Brain microvascular endothelial cell (primary cell): ENCODE data around the gene MDN1.

Source experiments
- DNase-seq: peaks from one replicate; pipeline ENCODE4 v3.0.0-alpha.2; 2020
- H3K27ac ChIP-seq: fragments of 250-450 bp; sonication (Bioruptor Pico); 2 replicates; pipeline ENCODE4 v1.5.1; 2020; ENCODE audit warnings: mild to moderate bottlenecking, moderate library complexity
- H3K27me3 ChIP-seq: fragments of 250-450 bp; sonication (Bioruptor Pico); replicated peaks from 2 replicates; pipeline ENCODE4 v1.5.1; 2020; ENCODE audit warnings: mild to moderate bottlenecking
- H3K36me3 ChIP-seq: fragments of 250-450 bp; sonication (Bioruptor Pico); replicated peaks from 2 replicates; pipeline ENCODE4 v1.5.1; 2020; ENCODE audit warnings: mild to moderate bottlenecking
- H3K4me3 ChIP-seq: 2 replicates; pipeline ENCODE4 v1.5.1; 2011; ENCODE audit warnings: low read depth, mild to moderate bottlenecking, control low read depth, low read length, moderate library complexity
- in situ Hi-C: cut with HindIII; loops from 2 replicates; pipeline ENCODE4 v1.10.0; 2017; ENCODE audit warnings: low sequenced_read_pairs, low pct_ligation_motif_present
- TF ChIP-seq, protein P1 (sequence below): IDR thresholded peaks from 2 replicates; pipeline ENCODE4 v1.5.1; 2011; ENCODE audit warnings: low read depth, mild to moderate bottlenecking, moderate library complexity, low read length, control low read depth, inconsistent platforms; ENCODE audit errors: missing control alignments

The MDN1 gene

GRCh38 chr6:89694428-89694827, 125.2 kb downstream of the MDN1 start:
- Histone ChIP-seq H3K4me3 (no peak overlapping the region), H3K27me3 (no peaks in the 10 kb centered on the region), H3K36me3 (peaks cover 40% of the 10 kb centered on the region), H3K27ac (no peak overlapping the region)
- DNase-seq, result no peak
- in situ Hi-C loops, result no loop called here
- TF ChIP-seq, protein P1, sequence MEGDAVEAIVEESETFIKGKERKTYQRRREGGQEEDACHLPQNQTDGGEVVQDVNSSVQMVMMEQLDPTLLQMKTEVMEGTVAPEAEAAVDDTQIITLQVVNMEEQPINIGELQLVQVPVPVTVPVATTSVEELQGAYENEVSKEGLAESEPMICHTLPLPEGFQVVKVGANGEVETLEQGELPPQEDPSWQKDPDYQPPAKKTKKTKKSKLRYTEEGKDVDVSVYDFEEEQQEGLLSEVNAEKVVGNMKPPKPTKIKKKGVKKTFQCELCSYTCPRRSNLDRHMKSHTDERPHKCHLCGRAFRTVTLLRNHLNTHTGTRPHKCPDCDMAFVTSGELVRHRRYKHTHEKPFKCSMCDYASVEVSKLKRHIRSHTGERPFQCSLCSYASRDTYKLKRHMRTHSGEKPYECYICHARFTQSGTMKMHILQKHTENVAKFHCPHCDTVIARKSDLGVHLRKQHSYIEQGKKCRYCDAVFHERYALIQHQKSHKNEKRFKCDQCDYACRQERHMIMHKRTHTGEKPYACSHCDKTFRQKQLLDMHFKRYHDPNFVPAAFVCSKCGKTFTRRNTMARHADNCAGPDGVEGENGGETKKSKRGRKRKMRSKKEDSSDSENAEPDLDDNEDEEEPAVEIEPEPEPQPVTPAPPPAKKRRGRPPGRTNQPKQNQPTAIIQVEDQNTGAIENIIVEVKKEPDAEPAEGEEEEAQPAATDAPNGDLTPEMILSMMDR, result no peak

- in situ Hi-C loops, result no loop called here
- peaks cover 51% of the 10 kb centered on the region for H3K36me3 ChIP-seq
- TF ChIP-seq, protein P1, result no peak
Observed at GRCh38 chr6:89693207-89693606, 126.4 kb downstream of the MDN1 start.

DNA sequence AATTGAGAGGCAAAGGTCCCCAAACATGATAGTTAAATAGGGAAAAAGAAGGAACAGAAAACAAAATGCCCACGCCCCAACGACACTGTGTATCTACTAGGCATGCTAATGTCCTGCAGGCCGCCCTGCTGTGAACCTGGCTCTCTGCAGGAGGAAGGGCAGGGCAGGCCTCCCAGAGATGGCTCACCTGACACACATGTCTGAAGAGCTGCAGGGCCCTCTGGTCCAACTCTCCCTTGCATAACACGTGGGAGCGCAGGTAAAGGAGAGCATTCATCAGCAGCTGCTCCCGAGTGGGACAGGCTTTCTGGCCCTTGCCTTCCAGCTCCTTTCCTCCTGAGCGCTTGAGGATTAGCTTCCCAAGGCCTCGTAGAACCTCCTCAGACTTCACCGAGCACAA, 127.3 kb downstream of the MDN1 start:
- Histone ChIP-seq H3K27me3 (no peaks in the 10 kb centered on the region), H3K27ac (no peak overlapping the region), H3K36me3 (peaks cover 55% of the 10 kb centered on the region), H3K4me3 (no peak overlapping the region)
- DNase-seq, result no peak
- in situ Hi-C loops, result no loop called here
- TF ChIP-seq, protein P1, result no peak

More at GRCh38 chr6:89693207-89693606, 126.4 kb downstream of the MDN1 start:
- no peaks in the 10 kb centered on the region for H3K27me3 ChIP-seq
- DNase-seq, result no peak
- no peak overlapping the region for H3K4me3 ChIP-seq
- H3K27ac ChIP-seq, result no peak overlapping the region

DNA sequence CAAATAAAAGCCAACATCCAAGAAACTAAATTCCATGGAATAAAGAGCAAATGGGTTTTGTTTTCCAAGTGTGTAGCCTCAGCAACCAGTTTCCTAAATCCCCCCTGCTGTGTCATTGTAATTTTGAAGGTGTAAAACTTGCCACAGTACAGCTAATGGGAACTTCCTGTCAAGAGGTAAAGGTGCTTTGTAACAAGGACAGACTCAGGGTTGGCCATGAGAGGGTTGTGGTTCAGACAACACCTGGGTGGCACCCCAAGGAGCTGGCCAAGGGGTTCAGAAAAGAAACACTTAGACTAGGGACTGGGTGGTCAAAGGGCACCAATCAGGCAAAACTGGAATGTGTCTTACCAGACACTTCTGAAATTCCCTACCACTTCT, 128.7 kb downstream of the MDN1 start:
- no peak overlapping the region for H3K4me3 ChIP-seq
- H3K27me3 ChIP-seq, result no peaks in the 10 kb centered on the region
- TF ChIP-seq, protein P1, result no peak
- peaks cover 63% of the 10 kb centered on the region for H3K36me3 ChIP-seq
- no peak for DNase-seq
- H3K27ac ChIP-seq, result no peak overlapping the region
- in situ Hi-C loops, result no loop called here

- in situ Hi-C loops, result no loop called here
- DNase-seq, result peak; percentile 12
Observed at GRCh38 chr6:89689732-89690131, 129.9 kb downstream of the MDN1 start.

DNA sequence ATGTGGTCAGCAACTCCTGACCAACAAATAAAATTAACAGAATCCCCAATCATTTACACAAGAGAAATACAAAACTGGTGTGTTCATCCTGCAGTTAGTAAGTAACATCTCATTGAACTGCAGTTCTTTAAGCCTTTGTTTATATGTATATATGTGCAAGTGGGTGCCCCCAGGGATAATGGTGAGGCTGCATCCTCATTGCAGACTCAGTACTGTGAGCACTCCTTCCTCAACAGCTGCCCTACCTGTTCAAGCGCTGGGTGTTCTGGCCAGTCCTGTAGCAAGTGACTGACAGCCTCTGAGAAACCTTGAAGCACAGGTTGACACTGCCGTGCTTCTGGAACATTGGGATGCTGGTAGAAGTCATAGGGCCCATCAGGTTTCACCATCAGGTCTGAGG, 131.3 kb downstream of the MDN1 start:
- in situ Hi-C loops, result no loop called here
- no peak for DNase-seq
- Histone ChIP-seq H3K36me3 (peaks cover 61% of the 10 kb centered on the region), H3K27me3 (no peaks in the 10 kb centered on the region), H3K27ac (no peak overlapping the region), H3K4me3 (no peak overlapping the region)
- TF ChIP-seq, protein P1, result no peak

More at GRCh38 chr6:89689732-89690131, 129.9 kb downstream of the MDN1 start:
- H3K4me3 ChIP-seq, result no peak overlapping the region
- TF ChIP-seq, protein P1, result no peak
- H3K36me3 ChIP-seq, result peaks cover 62% of the 10 kb centered on the region
- H3K27ac ChIP-seq, result no peak overlapping the region
- H3K27me3 ChIP-seq, result no peaks in the 10 kb centered on the region
